Suprapubic skin (tissue), 3 donors: ENCODE results near the gene URGCP.

Experiments
- EP300 ChIP-seq: sonication (generic); formaldehyde crosslinking; IDR thresholded peaks from one replicate; pipeline ENCODE4 v1.6.1; 2017; ENCODE audit warnings: antibody characterized with exemption
- TF ChIP-seq, protein P1 (sequence below), 2 donors: fragments of 200-600 bp in 1 of 2; fragments of 450-650 bp in 1 of 2; sonication (generic) in 1 of 2; IDR thresholded peaks; one replicate each; pipeline ENCODE4 v1.5.1; 2016 to 2019; ENCODE audit warnings: antibody characterized with exemption in 2 of 2, mild to moderate bottlenecking in 1 of 2, moderate library complexity in 1 of 2

DNA sequence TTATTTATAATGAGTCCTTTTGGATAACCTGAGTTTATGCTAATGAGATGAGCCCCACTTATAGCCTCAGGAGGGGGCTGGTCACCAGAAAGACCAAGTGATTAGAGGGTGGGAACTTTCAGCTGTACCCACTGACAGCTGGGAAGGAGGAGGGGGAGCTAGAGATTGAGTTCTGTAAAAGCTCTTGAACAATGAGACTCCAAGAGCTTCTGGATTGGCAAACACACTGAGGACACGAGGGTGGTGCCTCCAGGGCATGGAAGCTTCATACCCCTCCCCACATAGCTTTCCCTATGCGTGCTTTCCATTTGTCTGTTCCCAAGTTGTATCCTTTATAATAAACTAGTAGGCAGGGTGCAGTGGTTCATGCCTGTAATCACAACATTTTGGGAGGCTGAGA is 57.3 kb downstream of the URGCP start:
- TF ChIP-seq, protein P1, sequence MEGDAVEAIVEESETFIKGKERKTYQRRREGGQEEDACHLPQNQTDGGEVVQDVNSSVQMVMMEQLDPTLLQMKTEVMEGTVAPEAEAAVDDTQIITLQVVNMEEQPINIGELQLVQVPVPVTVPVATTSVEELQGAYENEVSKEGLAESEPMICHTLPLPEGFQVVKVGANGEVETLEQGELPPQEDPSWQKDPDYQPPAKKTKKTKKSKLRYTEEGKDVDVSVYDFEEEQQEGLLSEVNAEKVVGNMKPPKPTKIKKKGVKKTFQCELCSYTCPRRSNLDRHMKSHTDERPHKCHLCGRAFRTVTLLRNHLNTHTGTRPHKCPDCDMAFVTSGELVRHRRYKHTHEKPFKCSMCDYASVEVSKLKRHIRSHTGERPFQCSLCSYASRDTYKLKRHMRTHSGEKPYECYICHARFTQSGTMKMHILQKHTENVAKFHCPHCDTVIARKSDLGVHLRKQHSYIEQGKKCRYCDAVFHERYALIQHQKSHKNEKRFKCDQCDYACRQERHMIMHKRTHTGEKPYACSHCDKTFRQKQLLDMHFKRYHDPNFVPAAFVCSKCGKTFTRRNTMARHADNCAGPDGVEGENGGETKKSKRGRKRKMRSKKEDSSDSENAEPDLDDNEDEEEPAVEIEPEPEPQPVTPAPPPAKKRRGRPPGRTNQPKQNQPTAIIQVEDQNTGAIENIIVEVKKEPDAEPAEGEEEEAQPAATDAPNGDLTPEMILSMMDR (IDR thresholded peaks at IDR 0.05), result no peak
- TF ChIP-seq EP300, result no peak
